ENCODE data around the gene WDR45. TPM values are rescaled to one million over a fixed set of nuclear protein-coding genes. Genes with fewer than 3 reads are reported as not detected.

Gene WDR45
- total RNA-seq, 1 experiment from 2014 or later = 31.5 TPM

DNA sequence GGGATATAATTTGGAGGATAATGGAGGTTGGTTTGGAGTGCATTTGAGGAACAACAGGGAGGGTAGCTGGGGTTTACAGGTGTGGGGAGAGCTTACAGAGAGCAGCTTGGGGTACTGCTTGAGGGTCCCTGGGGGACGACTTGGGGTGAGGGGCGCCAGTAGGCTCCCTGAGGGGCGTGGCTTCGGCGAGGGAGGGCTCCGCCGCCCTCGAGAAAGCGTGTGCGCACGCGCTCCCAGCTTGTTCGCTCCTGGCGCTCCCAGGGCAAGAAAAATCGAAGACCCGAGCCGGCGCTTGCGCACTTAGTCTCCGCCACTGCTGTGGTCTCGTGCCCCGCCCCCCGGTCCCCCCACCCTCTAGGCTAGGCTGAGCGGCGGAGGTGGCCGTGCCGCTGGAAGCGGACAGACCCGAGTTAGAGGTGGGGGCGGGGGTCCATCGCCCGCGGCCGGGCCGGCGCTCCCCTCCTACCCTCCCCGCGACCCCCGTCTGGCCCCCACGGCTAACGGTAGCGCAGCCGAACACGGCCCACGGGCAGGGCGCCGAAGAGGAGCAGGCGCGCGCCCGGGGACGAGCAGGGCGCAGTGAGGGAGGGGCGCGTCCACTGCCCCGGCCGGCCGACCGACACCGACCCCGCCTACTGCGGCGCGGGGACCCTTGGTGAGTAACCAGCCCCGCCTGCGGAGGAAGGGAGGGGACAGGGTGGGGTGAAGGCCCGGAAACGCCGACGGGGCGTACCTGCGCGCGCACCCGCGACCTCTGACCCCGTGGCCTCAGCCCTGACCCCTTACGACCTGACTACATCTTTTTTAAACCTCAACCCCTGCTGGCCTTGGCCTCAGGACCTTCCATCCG, 26.2 kb downstream of the WDR45 start:
- peaks cover 3 to 28% (median 18%) of the 10 kb centered on the region in 3 experiments; a peak in 6 of 7 replicates for H3K36me3 Mint-ChIP-seq (ENCODE audit: insufficient read depth in 1 of 3, low read depth in 3 of 3)
- Histone ChIP-seq H3K27ac (ENCODE audit: insufficient read length, low read depth, low read length) (no peak overlapping the region), H4K91ac (ENCODE audit: insufficient read length, low read depth, low read length) (no peak overlapping the region), H3K27me3 (ENCODE audit: insufficient read depth, low read length) (no peaks in the 10 kb centered on the region), H2BK5ac (ENCODE audit: insufficient read length, low read length) (no peak overlapping the region), H3K9me3 (ENCODE audit: control insufficient read depth, low read depth, low read length) (no peaks in the 10 kb centered on the region), H3T11ph (ENCODE audit: low read length) (no peak overlapping the region), H2BK15ac (ENCODE audit: low read depth, low read length) (no peak overlapping the region), H3K79me2 (ENCODE audit: insufficient read depth, low read length) (peaks cover 6% of the 10 kb centered on the region; the same call in 1 of the 2 replicates), H3K18ac (ENCODE audit: insufficient read length, low read depth, low read length) (no peak overlapping the region), H3K14ac (ENCODE audit: insufficient read depth, low read length) (0 out of 2 replicates have a peak overlapping the region, but pooled peaks have one; percentile 17), H2BK120ac (ENCODE audit: low read depth, low read length, poor library complexity, severe bottlenecking) (no peak overlapping the region), H3K4me1 (ENCODE audit: insufficient read depth, low read length) (peaks cover 2% of the 10 kb centered on the region; the same call in 1 of the 2 replicates), H2BK12ac (ENCODE audit: insufficient read length, low read depth, low read length) (no peak overlapping the region), H3K23me2 (ENCODE audit: insufficient read length, low read depth, low read length, poor library complexity, severe bottlenecking) (no peaks in the 10 kb centered on the region), H4K20me1 (ENCODE audit: control insufficient read depth, insufficient read depth, insufficient read length) (no peaks in the 10 kb centered on the region), H3K79me1 (ENCODE audit: insufficient read depth, low read depth, low read length, poor library complexity, severe bottlenecking) (no peaks in the 10 kb centered on the region), H3K4ac (ENCODE audit: low read depth, low read length) (no peak overlapping the region), H2AFZ (ENCODE audit: low read length) (no peak overlapping the region), H4K5ac (ENCODE audit: insufficient read length, low read depth, low read length) (no peak overlapping the region), H2BK20ac (ENCODE audit: low read depth, low read length, poor library complexity, severe bottlenecking) (no peak overlapping the region), H3K9ac (ENCODE audit: extremely low read depth, insufficient read length, low read length) (peak overlapping the region; percentile 31), H3K23ac (ENCODE audit: insufficient read length, low read depth, low read length) (no peak overlapping the region), H2AK5ac (ENCODE audit: insufficient read length, low read length) (no peak overlapping the region), H4K8ac (replicated peaks; ENCODE audit: insufficient read length, low read depth, low read length) (no peak overlapping the region), H3K56ac (ENCODE audit: insufficient read length, low read depth, low read length) (no peak overlapping the region), H3K4me2 (ENCODE audit: insufficient read depth, insufficient read length, low read length) (peak overlapping the region; percentile 73)
- TF ChIP-seq, protein P1, sequence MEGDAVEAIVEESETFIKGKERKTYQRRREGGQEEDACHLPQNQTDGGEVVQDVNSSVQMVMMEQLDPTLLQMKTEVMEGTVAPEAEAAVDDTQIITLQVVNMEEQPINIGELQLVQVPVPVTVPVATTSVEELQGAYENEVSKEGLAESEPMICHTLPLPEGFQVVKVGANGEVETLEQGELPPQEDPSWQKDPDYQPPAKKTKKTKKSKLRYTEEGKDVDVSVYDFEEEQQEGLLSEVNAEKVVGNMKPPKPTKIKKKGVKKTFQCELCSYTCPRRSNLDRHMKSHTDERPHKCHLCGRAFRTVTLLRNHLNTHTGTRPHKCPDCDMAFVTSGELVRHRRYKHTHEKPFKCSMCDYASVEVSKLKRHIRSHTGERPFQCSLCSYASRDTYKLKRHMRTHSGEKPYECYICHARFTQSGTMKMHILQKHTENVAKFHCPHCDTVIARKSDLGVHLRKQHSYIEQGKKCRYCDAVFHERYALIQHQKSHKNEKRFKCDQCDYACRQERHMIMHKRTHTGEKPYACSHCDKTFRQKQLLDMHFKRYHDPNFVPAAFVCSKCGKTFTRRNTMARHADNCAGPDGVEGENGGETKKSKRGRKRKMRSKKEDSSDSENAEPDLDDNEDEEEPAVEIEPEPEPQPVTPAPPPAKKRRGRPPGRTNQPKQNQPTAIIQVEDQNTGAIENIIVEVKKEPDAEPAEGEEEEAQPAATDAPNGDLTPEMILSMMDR (conservative IDR thresholded peaks at IDR 0.05) = no peak
- no CpG with 5 or more reads among the region's 79 CpGs for WGBS (ENCODE audit: extremely low coverage, insufficient read length, low lambda C conversion rate)
- H3K4me3 Mint-ChIP-seq = peak overlapping the region; percentile 73 to 81
- DNase-seq = peak; percentile 79
- H3K9me3 Mint-ChIP-seq = peaks cover 76 to 86% of the 10 kb centered on the region in 2 experiments
- H3K27ac Mint-ChIP-seq = peak overlapping the region; percentile 9 to 62 (median 49); a peak in 4 of 7 replicates
- H3K27me3 Mint-ChIP-seq (ENCODE audit: low read depth) = peaks cover 10% of the 10 kb centered on the region
- peaks cover 18% of the 10 kb centered on the region in 2 experiments for H3K4me1 Mint-ChIP-seq

Measured in H9 (cell line).